ENCODE data around the gene BIRC2. TPM values are rescaled to one million over a fixed set of nuclear protein-coding genes. Genes with fewer than 3 reads are reported as not detected.

BIRC2 gene
- total RNA-seq, 2 donors from 2014 or later = 45.4 to 55.3 TPM

GRCh38 chr11:102426000-102426399 lies 79.0 kb downstream of the BIRC2 start:
- no peak overlapping the region for H3K9ac ChIP-seq (ENCODE audit: extremely low read depth, low read length, poor library complexity, severe bottlenecking)
- Mint-ChIP-seq H3K36me3 (ENCODE audit: low read depth) (peaks cover 44% of the 10 kb centered on the region), H3K27me3 (ENCODE audit: insufficient read depth) (no peaks in the 10 kb centered on the region), H3K27ac (no peak overlapping the region), H3K9me3 (peaks cover 4% of the 10 kb centered on the region), H3K4me3 (no peak overlapping the region), H3K4me1 (peaks cover 18% of the 10 kb centered on the region)
- no peaks in the 10 kb centered on the region for H3K27me3 ChIP-seq (ENCODE audit: control insufficient read depth, insufficient read depth, low read length, poor library complexity, severe bottlenecking)
- peaks cover 35% of the 10 kb centered on the region for H3K36me3 ChIP-seq (ENCODE audit: control insufficient read depth, insufficient read depth, low read length)
- 83 to 99% methylated on average over 1 to 2 of the region's 2 CpGs for WGBS, 2 experiments (ENCODE audit: insufficient coverage in 1 of 2, insufficient read length in 1 of 2)
- DNase-seq = no peak
- H3K9me3 ChIP-seq (ENCODE audit: control insufficient read depth, low read length) = no peaks in the 10 kb centered on the region
- TF ChIP-seq, protein P1, sequence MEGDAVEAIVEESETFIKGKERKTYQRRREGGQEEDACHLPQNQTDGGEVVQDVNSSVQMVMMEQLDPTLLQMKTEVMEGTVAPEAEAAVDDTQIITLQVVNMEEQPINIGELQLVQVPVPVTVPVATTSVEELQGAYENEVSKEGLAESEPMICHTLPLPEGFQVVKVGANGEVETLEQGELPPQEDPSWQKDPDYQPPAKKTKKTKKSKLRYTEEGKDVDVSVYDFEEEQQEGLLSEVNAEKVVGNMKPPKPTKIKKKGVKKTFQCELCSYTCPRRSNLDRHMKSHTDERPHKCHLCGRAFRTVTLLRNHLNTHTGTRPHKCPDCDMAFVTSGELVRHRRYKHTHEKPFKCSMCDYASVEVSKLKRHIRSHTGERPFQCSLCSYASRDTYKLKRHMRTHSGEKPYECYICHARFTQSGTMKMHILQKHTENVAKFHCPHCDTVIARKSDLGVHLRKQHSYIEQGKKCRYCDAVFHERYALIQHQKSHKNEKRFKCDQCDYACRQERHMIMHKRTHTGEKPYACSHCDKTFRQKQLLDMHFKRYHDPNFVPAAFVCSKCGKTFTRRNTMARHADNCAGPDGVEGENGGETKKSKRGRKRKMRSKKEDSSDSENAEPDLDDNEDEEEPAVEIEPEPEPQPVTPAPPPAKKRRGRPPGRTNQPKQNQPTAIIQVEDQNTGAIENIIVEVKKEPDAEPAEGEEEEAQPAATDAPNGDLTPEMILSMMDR (conservative IDR thresholded peaks at IDR 0.05) = no peak
- H3K4me1 ChIP-seq (ENCODE audit: control insufficient read depth, insufficient read depth, low read length) = no peaks in the 10 kb centered on the region
- no peak overlapping the region for H3K4me3 ChIP-seq (ENCODE audit: low read length)
- H3K27ac ChIP-seq (ENCODE audit: low read depth, low read length) = no peak overlapping the region

DNA sequence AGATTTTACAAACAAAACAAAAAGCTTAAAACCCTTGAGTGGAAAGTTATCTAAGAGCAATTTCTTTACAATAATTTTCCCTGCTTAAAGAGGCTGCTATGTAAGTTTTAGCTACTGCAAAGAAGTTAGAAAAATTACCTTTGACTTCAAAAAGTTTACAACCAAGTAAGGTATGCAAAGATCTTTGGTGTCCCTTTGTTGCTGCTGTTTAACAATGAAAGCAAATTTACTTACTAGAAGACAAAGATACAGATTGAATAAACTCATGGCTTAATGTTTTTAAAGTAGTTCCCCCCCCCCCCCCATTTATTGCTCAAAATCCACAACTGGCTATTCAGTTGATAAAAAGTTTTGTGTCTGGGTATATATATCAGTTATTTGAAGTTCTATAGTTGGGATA lies 79.6 kb downstream of the BIRC2 start:
- Mint-ChIP-seq H3K4me3 (no peak overlapping the region), H3K9me3 (peaks cover 7% of the 10 kb centered on the region), H3K27ac (no peak overlapping the region), H3K4me1 (peaks cover 18% of the 10 kb centered on the region), H3K36me3 (ENCODE audit: low read depth) (peaks cover 46% of the 10 kb centered on the region), H3K27me3 (ENCODE audit: insufficient read depth) (no peaks in the 10 kb centered on the region)
- no peak overlapping the region for H3K27ac ChIP-seq (ENCODE audit: low read depth, low read length)
- H3K36me3 ChIP-seq (ENCODE audit: control insufficient read depth, insufficient read depth, low read length) = peaks cover 36% of the 10 kb centered on the region
- peaks cover 4% of the 10 kb centered on the region for H3K9me3 ChIP-seq (ENCODE audit: control insufficient read depth, low read length)
- no peak overlapping the region for H3K4me3 ChIP-seq (ENCODE audit: low read length)
- TF ChIP-seq, protein P1 (conservative IDR thresholded peaks at IDR 0.05) = no peak
- no peaks in the 10 kb centered on the region for H3K4me1 ChIP-seq (ENCODE audit: control insufficient read depth, insufficient read depth, low read length)
- DNase-seq = no peak
- no peaks in the 10 kb centered on the region for H3K27me3 ChIP-seq (ENCODE audit: control insufficient read depth, insufficient read depth, low read length, poor library complexity, severe bottlenecking)
- H3K9ac ChIP-seq (ENCODE audit: extremely low read depth, low read length, poor library complexity, severe bottlenecking) = no peak overlapping the region

DNA sequence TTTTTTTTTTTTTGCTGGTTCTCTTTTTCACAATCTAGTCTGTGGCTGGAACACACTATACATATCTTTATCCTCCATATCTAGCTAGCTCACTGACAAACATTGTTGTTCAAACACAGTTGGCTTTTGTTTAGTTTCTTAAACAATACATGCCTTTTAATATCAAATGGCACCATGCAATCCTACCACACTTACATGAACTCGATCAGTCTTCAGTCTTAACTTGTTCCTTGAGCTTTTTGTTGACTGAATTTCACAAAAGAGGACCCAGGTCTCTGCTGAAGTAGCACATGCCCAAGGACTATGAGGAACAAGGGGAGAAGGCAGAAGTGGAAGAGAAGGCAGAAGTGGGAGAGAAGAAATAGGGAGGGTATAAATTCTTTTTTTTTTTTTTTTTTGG lies 80.1 kb downstream of the BIRC2 start:
- Mint-ChIP-seq H3K27me3 (ENCODE audit: insufficient read depth) (no peaks in the 10 kb centered on the region), H3K36me3 (ENCODE audit: low read depth) (peaks cover 47% of the 10 kb centered on the region), H3K9me3 (peaks cover 12% of the 10 kb centered on the region), H3K27ac (no peak overlapping the region), H3K4me3 (no peak overlapping the region), H3K4me1 (peaks cover 18% of the 10 kb centered on the region)
- H3K9me3 ChIP-seq (ENCODE audit: control insufficient read depth, low read length) = peaks cover 9% of the 10 kb centered on the region
- no peak overlapping the region for H3K27ac ChIP-seq (ENCODE audit: low read depth, low read length)
- peaks cover 36% of the 10 kb centered on the region for H3K36me3 ChIP-seq (ENCODE audit: control insufficient read depth, insufficient read depth, low read length)
- TF ChIP-seq, protein P1 (conservative IDR thresholded peaks at IDR 0.05) = no peak
- no peaks in the 10 kb centered on the region for H3K27me3 ChIP-seq (ENCODE audit: control insufficient read depth, insufficient read depth, low read length, poor library complexity, severe bottlenecking)
- no peak for DNase-seq
- no peaks in the 10 kb centered on the region for H3K4me1 ChIP-seq (ENCODE audit: control insufficient read depth, insufficient read depth, low read length)
- WGBS, 2 experiments (ENCODE audit: insufficient coverage in 1 of 2, insufficient read length in 1 of 2) = 0% methylated on average over 1 of the region's 1 CpG
- H3K4me3 ChIP-seq (ENCODE audit: low read length) = no peak overlapping the region
- no peak overlapping the region for H3K9ac ChIP-seq (ENCODE audit: extremely low read depth, low read length, poor library complexity, severe bottlenecking)

Other genes with a start within 250 kb of the BIRC2 start
- 100 to 1,000 TPM; 224 to 228 TPM for gene YAP1, start 236.8 kb upstream of the BIRC2 start, total RNA-seq
- under 1 TPM; 0.04 to 0.07 TPM for gene BIRC3, start 29.7 kb upstream of the BIRC2 start, total RNA-seq
- gene TMEM123, start 105.6 kb downstream of the BIRC2 start, total RNA-seq = 100 to 1,000 TPM; 216 to 256 TPM
- gene MMP7, start 183.5 kb downstream of the BIRC2 start, total RNA-seq = not detected